ENCODE results near the gene TAAR9. TPM values are rescaled to one million over a fixed set of nuclear protein-coding genes. Genes with fewer than 3 reads are reported as not detected.

TAAR9 gene
- total RNA-seq, 1 donor from 2014 or later, result not detected

Small RNA genes lying within 50 kb of the gene (small RNA-seq; reads per million reads assigned to genes)
- gene TAAR7P (ENCODE audit: low replicate concordance), result not detected

Other genes starting within 250 kb of the TAAR9 start
- 17.6 TPM for gene MOXD1, start 136.8 kb upstream of the TAAR9 start, total RNA-seq
- gene STX7, start 25.2 kb upstream of the TAAR9 start, total RNA-seq, result 50.0 TPM
- gene TAAR8, start 14.4 kb downstream of the TAAR9 start, total RNA-seq, result not detected
- not detected for gene TAAR6, start 32.0 kb downstream of the TAAR9 start, total RNA-seq
- gene TAAR5, start 51.5 kb downstream of the TAAR9 start, total RNA-seq, result not detected
- gene TAAR2, start 86.0 kb downstream of the TAAR9 start, total RNA-seq, result not detected
- not detected for gene TAAR1, start 120.9 kb downstream of the TAAR9 start, total RNA-seq
- gene VNN1, start 175.8 kb downstream of the TAAR9 start, total RNA-seq, result 0.31 TPM
- gene VNN2, start 219.6 kb downstream of the TAAR9 start, total RNA-seq, result 3.7 TPM

Measured in tongue (tissue), 2 donors.